Tongue (tissue), 2 donors: ENCODE results near the gene RAB3D. TPM values are rescaled to one million over a fixed set of nuclear protein-coding genes. Genes with fewer than 3 reads are reported as not detected.
A peak's percentile ranks its signal among the peaks of the same experiment; 100 is the strongest.
"Not testable (repeated sequence)": the region's sequence is repeated elsewhere in the genome, so short reads cannot be mapped to it uniquely, and the experiment has no call there.

Experiments used
- DNase-seq: peaks from one replicate; pipeline ENCODE4 v3.0.0-alpha.2; 2015
- total RNA-seq: library from RNA; depleted of rRNA; stranded (reverse); fragments of >200 nt; gene quantifications from one replicate; pipeline ENCODE4 v1.2.3, GENCODE V29; 2014

The RAB3D gene, protein sequence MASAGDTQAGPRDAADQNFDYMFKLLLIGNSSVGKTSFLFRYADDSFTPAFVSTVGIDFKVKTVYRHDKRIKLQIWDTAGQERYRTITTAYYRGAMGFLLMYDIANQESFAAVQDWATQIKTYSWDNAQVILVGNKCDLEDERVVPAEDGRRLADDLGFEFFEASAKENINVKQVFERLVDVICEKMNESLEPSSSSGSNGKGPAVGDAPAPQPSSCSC
- total RNA-seq, result 19.2 TPM

- peak; percentile 97 for DNase-seq
Observed at GRCh38 chr19:11339254-11340098, at the start of gene RAB3D. Gene RAB3D, minus strand, starts transcription at chr19:11339657. Its CDS starts 2,258 bp downstream, at chr19:11337399.

GRCh38 chr19:11387162-11388034, 47.9 kb upstream of the RAB3D start:
- DNase-seq, result no peak

DNA sequence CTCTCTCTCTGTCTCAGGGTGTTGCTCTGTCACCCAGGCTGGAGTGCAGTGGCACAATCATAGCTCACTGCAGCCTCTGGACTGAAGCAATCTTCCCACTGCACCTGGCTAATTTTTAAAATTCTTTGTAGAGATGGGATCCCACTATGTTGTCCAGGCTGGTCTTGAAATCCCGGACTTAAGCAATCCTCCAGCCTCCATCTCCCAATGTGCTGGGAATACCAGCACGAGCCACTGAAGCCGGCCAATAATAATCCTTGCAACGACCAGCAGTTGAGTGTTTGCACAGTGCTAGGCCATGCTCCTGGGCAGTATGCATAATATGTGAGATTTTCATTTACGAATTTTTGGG, 45.3 kb upstream of the RAB3D start:
- no peak for DNase-seq

- DNase-seq, result no peak
Observed at GRCh38 chr19:11383706-11384048, 44.2 kb upstream of the RAB3D start.

DNA sequence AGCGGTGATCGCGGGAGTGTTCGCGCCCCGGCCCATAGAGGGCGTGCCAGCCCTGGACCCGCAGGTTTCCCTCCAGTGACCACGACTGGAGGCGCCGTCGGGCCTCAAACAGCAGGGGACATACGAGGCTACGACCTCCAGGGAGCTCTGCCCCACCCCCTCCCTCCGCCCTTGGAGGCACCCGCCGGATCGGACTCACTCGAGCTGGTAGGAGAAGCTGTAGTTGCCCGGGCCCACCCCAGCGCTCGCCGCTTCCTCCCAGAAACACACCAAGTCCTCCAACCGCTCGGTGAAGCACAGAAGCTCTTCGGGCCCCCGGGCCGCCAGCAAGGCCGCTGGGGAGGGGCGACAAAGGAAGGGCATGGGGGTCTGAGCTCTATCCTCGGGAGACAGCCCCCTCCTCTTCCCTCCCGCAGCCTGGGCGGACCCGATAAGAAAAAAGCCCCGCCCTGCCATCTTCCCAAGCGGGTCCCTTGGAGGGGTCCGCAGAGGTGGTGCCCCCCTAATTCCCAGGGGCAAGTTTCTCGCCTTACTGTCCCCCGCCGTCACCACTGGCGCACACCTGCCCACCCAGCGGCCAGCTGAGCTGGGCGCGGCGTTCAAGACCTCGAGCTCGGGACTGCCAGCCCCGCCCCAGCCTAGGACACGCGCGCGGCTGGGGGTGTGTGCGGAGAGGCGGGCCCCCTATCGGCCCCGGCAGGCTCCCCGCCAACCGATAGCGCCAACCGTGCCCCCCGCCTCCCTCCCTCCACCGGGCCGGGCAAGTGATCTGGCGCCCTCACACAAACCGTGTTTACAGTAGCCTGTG, 43.6 kb upstream of the RAB3D start:
- peak; percentile 31 for DNase-seq

DNA sequence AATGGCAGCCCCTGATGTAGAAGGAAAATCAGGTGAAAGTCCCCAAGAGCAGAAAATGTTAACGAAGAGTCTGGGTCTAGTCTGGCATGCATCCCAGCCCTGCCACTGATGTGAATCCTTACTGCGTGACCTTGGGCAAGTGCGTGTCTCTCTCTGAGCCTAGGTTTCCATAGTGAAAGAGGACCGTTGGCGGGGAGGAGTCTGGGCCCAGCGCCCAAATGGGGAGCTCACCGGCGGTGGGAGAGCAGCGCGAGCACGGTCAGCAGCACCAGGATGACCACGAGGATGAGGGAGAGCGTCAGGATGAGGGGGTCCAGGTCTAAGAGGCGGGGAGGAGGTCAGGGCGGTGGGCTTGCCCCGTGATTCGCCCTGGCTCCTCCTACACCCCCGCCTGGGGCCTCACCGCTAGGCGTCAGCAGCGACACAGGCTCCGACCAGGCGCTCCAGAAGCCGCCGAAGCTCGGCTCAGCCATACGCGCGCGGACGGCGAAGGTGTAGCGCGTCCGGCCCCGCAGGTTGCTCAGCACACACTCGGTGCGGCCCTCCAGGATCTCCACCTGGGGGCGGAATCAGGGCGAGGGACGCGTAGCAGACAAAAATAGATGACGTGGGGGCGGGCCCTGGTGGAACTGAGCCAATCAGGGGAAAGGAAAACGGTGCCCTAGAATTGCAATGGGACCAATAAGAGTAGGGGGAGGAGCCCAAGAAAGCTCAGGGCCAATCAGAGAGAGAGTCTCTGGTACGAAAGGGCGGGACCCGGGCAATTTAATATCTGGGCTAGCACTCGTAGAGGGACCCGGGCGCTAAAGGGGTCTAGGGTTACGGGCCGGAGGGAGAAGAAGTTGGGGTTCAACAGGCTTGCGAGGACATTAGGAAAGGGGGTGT, 41.4 kb upstream of the RAB3D start:
- peak; percentile 98 for DNase-seq

DNA sequence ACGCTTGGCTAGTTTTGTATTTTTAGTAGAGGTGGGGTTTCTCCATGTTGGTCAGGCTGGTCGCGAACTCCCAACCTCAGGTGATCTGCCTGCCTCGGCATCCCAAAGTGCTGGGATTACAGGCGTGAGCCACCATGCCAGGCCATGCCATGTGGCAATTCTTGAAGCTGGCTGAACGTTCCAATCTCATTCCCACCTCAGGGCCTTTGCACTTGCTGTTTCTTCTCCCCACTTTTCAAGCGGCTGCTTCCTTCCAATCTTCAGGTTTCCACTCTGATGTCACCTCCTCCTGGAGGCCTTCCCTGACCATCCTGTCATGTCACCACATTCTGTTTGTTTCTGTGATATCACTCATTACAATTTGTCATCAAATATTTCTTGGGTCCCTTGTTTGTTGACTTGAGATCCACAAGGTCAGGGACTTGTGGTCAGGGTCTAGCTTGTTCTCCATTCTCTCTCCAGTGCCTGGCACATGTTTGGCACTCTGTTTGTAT, 40.4 kb upstream of the RAB3D start:
- no peak for DNase-seq

DNA sequence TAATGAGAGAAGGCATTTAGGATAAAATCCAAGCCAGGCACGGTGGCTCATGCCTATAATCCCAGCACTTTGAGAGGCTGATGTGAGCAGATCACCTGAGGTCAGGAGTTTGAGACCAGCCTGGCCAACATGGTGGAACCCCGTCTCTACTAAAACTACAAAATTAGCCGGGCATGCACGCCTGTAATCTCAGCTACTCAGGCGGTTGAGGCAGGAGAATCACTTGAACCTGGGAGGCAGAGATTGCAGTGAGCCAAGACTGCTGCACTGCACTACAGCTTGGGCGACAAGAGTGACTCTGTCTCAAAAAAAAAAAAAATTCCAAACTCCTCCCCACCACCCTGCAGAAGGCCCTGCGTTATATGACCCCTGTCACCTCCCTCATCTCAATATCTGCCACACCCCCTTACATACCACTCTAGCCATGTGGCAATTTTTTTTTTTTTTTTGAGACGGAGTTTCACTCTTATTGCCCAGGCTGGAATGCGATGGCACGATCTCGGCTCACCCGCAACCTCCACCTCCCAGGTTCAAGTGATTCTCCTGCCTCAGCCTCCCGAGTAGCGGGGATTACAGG, 39.9 kb upstream of the RAB3D start:
- not testable (repeated sequence) for DNase-seq

GRCh38 chr19:11378319-11379189, 39.1 kb upstream of the RAB3D start:
- peak; percentile 44 for DNase-seq

- no peak for DNase-seq
Observed at GRCh38 chr19:11377756-11378155, 38.3 kb upstream of the RAB3D start.

DNA sequence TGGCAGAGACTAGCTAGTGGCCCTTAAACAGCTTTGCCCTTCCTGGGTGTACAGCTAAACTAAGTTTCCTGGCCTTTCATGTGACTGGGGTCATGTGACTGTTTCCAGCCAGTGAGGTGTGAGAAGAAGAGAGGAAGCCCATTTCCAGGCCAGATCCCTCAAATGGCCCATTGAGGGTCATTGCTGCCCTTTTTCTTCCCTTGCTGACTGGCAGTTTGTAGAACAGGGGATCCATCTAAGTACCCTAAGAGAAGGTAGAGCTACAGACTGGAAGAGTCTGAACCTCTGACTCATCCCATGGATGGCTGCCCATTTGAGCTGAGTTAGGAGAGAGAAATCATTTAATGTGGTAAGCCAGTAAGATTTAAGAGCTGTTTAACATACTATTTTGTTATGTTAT, 37.8 kb upstream of the RAB3D start:
- DNase-seq, result no peak

DNA sequence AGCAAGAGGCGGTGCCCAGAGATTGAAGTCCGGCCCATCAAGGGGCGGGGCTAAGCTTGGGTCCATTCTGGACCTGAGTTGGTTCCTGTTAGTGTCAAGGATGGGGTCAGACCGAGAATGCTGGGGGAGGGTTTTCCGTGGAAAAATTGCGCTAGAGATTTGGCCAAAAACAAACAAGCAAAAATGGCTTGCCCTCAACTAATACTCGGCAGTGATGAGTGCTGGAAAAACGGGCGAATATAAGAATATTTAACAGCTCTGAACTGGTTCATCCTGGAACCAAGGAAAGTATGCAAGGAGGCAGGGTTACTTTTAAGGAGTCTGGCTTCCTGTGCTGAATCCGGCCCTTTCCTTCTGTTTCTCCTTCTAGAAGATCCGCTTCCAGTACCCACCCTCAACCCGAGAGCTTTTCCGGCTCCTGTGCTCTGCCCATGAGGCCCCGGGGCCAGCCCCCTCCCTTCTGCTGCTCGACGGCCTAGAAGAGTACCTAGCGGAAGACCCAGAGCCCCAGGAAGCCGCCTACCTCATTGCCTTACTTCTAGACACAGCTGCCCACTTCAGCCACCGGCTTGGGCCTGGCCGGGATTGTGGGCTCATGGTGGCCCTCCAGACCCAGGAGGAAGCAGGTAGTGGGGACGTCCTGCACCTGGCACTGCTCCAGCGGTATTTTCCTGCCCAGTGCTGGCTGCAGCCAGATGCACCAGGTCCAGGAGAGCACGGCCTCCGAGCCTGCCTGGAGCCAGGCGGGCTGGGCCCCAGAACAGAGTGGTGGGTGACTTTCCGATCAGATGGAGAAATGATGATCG, 35.9 kb upstream of the RAB3D start:
- no peak for DNase-seq

GRCh38 chr19:11374433-11375142, 35.1 kb upstream of the RAB3D start, which contains the start of gene SWSAP1:
Gene SWSAP1, plus strand, starts transcription at chr19:11374666. Its CDS starts 15 bp downstream, at chr19:11374681.
- DNase-seq, result peak; percentile 100

DNA sequence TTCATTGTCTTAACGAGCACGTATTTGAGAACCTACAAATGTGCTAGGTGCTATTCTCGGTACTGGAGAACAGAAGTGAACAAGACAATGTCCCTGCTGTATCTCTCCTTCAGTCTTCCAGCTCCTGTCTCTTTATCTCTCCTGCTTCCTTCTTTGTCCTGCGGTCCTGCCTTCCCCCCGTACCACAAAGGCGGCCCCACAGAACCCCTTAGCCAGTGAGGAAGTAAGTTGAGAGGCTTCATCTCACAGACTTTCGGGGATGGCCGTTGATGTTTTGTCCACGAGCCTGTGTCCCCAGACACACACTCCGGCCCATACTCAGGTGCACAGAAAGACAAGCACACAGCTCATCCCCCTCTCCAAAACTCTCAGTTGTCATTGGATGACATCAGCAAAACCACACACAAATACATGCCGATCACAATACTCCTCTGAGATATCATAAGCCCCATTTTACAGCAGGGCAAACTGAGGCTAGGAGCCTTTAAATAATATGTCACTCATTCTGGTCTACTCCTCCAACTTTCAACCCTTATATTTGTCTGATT, 34.5 kb upstream of the RAB3D start:
- no peak for DNase-seq

DNA sequence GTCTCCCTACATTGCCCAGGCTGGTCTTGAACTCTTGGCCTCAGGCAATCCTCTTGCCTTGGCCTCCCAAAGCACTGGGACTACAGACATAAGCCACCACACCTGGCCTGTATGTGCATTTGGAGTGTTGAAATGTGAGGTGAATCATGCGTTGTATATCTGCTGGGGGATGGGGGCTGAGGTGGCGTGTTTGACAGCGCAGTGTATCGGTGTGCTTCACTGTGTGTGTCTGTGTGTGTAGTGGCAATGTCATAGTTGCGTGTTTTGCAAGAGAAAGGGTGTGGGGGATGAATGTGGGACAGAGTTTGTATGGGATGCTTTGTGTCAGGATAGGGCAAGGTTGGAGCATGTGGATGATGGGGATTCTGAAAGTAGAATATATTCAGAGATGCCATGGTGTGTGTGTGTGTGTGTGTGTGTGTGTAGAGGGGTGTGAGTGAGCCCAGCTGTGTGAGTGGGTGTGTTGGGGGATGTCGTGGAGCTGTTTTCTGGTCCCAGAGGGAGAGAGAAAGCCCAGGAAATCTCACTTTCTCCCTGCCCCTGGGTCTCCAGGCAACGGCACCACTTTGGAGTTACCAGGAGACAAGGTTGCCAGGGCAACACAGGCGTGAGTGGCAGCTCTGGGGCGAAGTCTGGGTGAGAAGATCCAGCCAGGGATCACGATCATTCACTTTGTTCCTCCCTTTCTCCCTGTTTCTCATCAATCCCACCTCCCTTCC, 33.9 kb upstream of the RAB3D start:
- DNase-seq, result peak; percentile 58

GRCh38 chr19:11370744-11371143, 31.3 kb upstream of the RAB3D start:
- no peak for DNase-seq

DNA sequence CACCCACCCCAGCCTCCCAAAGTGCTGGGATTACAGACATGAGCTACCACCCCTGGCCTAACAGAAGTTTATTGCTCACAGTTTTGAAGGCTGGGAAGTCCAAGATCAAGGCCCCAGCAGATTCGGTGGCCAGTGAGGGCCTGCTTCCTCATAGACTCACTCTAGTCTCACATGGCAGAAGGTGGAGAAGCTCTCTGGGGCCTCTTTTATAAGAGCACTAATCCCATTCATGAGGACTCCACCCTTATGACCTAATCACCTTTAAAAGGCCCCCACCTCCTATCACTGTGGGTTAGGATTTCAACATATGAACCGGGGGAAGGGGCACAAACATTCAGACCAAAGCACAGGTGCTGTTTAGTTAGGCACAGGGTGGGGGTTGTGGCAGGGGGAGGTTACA, 28.1 kb upstream of the RAB3D start:
- DNase-seq, result no peak
